Glutamatergic neuron (in vitro differentiated cells): Measurements from ENCODE around the gene EPS8. TPM values are rescaled to one million over a fixed set of nuclear protein-coding genes. Genes with fewer than 3 reads are reported as not detected.

Experiments
- DNase-seq: peaks from one replicate; pipeline ENCODE4 v3.0.0; 2022
- H3K27ac Mint-ChIP-seq: one replicate; pipeline ENCODE4 v1.8.0; 2020; ENCODE audit warnings: mild to moderate bottlenecking, mixed read lengths, inconsistent platforms; ENCODE audit not compliant: unreplicated experiment
- H3K27me3 Mint-ChIP-seq: one replicate; pipeline ENCODE4 v1.8.0; 2020; ENCODE audit warnings: mild to moderate bottlenecking, moderate library complexity, mixed read lengths, inconsistent platforms; ENCODE audit not compliant: unreplicated experiment
- H3K36me3 Mint-ChIP-seq: one replicate; pipeline ENCODE4 v1.8.0; 2020; ENCODE audit warnings: mild to moderate bottlenecking, mixed read lengths, inconsistent platforms; ENCODE audit not compliant: unreplicated experiment
- H3K4me1 Mint-ChIP-seq: one replicate; pipeline ENCODE4 v1.8.0; 2020; ENCODE audit warnings: mild to moderate bottlenecking, low read depth, mixed read lengths, inconsistent platforms; ENCODE audit not compliant: unreplicated experiment
- H3K4me3 Mint-ChIP-seq: one replicate; pipeline ENCODE4 v1.8.0; 2020; ENCODE audit warnings: mild to moderate bottlenecking, mixed read lengths, inconsistent platforms; ENCODE audit not compliant: unreplicated experiment
- H3K9me3 Mint-ChIP-seq: one replicate; pipeline ENCODE4 v1.8.0; 2020; ENCODE audit warnings: mild to moderate bottlenecking, moderate library complexity, mixed read lengths, inconsistent platforms; ENCODE audit not compliant: unreplicated experiment
- total RNA-seq: library from RNA; stranded (reverse); fragmentation: NEBNext Ultra II Directional; extraction: Animal tissue kit (Norgen Biotek cat#: 25700); gene quantifications from one replicate; pipeline ENCODE4 v1.2.1, GENCODE V29; 2021; ENCODE audit not compliant: unreplicated experiment
- TF ChIP-seq, protein P1 (sequence below): fragments of 200-600 bp; sonication (generic); IDR thresholded peaks from one replicate; pipeline ENCODE4 v1.5.0; 2021; ENCODE audit not compliant: partially characterized antibody, unreplicated experiment

The EPS8 gene
- total RNA-seq, 1 donor from 2014 or later = 4.3 TPM

DNA sequence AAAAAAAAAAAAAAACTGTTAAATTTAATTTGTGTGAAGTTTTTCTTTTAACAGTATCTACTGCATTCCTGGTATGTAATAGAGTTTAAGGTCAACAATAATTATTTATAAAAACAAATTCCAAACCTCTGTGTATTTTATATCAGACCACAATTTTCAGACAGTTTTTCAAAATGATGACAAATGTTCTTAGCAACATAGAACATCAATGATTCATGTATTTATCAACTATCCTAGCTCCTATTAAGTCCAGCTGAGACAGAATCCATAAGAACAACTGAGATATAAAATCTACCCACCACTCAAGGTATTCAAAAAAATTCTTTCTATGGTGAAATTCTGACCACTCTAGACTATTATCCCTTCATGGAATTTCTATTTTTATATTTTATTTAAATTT lies 144.5 kb downstream of the EPS8 start:
- H3K4me3 Mint-ChIP-seq = no peak overlapping the region
- no peak overlapping the region for H3K27ac Mint-ChIP-seq
- TF ChIP-seq, protein P1, sequence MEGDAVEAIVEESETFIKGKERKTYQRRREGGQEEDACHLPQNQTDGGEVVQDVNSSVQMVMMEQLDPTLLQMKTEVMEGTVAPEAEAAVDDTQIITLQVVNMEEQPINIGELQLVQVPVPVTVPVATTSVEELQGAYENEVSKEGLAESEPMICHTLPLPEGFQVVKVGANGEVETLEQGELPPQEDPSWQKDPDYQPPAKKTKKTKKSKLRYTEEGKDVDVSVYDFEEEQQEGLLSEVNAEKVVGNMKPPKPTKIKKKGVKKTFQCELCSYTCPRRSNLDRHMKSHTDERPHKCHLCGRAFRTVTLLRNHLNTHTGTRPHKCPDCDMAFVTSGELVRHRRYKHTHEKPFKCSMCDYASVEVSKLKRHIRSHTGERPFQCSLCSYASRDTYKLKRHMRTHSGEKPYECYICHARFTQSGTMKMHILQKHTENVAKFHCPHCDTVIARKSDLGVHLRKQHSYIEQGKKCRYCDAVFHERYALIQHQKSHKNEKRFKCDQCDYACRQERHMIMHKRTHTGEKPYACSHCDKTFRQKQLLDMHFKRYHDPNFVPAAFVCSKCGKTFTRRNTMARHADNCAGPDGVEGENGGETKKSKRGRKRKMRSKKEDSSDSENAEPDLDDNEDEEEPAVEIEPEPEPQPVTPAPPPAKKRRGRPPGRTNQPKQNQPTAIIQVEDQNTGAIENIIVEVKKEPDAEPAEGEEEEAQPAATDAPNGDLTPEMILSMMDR = no peak

DNA sequence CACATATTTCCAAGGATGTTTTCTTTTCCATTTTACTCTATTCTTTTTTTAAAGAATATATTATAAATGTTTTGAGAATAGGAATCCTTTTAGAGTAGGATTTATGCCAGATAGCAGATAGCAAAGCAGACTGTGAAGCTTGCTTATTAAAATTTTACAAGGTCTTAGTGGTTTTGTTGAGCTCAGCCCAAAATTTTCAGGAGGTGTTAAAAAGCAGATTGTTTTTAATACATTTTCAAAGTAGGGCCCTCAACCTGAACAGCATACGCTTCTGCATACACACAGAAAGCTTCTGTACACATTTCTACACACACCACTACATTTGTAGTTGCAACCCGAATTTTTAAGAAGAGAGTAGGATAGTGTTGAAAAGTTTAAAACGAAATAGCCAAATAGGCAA lies 151.0 kb downstream of the EPS8 start:
- H3K4me1 Mint-ChIP-seq = no peaks in the 10 kb centered on the region
- H3K27me3 Mint-ChIP-seq = no peaks in the 10 kb centered on the region
- no peak for DNase-seq
- H3K4me3 Mint-ChIP-seq = no peak overlapping the region
- TF ChIP-seq, protein P1 = no peak
- no peaks in the 10 kb centered on the region for H3K9me3 Mint-ChIP-seq
- H3K27ac Mint-ChIP-seq = no peak overlapping the region
- no peaks in the 10 kb centered on the region for H3K36me3 Mint-ChIP-seq

More for the DNA sequence above, 144.5 kb downstream of the EPS8 start:
- DNase-seq = no peak
- Mint-ChIP-seq H3K9me3 (no peaks in the 10 kb centered on the region), H3K36me3 (no peaks in the 10 kb centered on the region), H3K4me1 (no peaks in the 10 kb centered on the region), H3K27me3 (peaks cover 1% of the 10 kb centered on the region)

DNA sequence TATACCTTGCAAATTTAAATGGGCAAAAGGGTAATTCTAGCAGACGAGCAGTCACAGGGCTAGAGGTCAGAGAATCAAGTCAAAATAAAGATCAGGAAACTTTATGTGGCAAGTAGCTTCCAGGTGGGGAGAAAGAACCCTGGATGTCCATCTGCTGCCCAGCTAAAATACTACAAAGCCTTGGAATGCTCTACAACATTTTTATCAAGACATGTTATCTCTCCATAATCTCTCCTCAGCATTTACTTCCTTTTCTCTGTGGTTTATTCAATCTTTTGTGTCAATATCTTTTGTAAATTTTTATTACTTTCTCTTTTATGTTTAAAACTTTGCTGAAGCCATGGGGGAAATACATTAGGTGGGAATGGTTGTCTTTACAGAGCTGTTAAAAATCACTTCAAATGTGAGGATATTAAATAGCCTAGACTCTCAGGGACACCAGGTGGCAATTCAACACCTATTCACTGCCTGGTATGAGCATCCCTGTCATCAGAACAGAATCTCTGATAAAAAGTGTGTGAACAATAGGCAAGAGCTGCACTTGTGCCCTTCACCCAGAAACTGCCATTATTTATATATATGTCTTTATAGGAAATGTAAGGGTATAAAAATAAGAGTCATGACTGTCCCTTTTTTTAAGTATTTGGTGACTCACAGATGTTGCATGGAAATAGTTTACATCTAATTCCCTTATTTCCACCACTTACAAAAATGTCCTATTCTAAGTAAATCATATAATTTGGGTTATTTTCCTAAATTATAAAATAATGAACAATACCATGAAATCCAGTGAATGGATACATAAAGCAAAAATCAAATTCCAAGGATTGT lies 152.9 kb downstream of the EPS8 start:
- H3K27me3 Mint-ChIP-seq = no peaks in the 10 kb centered on the region
- no peak for DNase-seq
- no peaks in the 10 kb centered on the region for H3K9me3 Mint-ChIP-seq
- TF ChIP-seq, protein P1 = no peak
- no peaks in the 10 kb centered on the region for H3K4me1 Mint-ChIP-seq
- H3K27ac Mint-ChIP-seq = no peak overlapping the region
- H3K4me3 Mint-ChIP-seq = no peak overlapping the region
- no peaks in the 10 kb centered on the region for H3K36me3 Mint-ChIP-seq

DNA sequence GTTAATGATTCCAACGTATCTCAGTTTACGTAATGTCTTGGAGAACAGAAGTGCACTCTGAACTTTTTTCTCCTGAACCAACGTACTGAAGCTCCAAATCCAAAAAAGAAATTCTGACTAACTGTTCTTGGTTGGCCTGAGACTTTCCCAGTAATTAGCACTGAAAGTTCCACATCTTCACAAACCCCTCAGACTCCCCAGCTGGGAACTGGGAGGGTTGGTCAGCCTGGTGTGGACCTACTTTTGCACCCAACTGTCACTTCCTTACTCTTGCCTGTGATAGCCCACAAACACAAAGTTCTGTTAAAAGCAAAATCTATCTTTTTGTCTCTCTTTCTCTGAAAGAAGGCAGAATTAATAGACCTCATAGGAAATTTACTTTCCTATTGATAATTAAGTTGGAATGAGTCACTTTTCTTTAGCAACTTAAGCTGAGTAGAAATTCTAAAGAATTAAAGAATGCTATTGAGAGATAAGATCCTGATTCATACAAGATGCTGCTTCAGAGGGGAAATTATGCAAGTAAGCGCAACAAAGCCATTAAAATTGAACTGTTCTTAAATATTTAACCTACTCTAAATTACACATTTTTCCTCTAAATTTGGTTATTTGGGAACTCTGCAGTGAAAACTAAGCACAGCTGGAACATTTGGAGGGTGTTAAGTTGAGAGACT lies 155.0 kb downstream of the EPS8 start:
- TF ChIP-seq, protein P1 = no peak
- no peak overlapping the region for H3K4me3 Mint-ChIP-seq
- H3K27me3 Mint-ChIP-seq = no peaks in the 10 kb centered on the region
- no peaks in the 10 kb centered on the region for H3K4me1 Mint-ChIP-seq
- H3K36me3 Mint-ChIP-seq = no peaks in the 10 kb centered on the region
- H3K9me3 Mint-ChIP-seq = no peaks in the 10 kb centered on the region
- H3K27ac Mint-ChIP-seq = no peak overlapping the region
- no peak for DNase-seq

DNA sequence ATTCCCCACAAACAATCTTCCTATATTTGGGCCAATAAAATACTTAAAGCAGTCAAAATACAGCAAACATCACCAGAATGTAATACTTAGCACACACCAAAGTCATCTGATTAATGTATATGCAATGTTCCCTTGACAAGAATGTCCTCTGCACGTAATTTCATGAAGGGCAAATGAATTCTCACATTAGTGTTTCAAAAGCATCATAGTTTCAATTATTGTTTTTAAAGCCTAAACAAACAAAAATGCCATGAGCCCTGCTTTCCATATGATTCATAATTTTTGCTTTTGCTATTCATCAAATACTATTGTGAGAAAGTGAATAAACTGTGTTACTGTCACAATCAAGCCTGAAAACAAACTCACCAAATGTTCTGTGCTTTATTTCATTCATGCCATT lies 156.0 kb downstream of the EPS8 start:
- Mint-ChIP-seq H3K36me3 (no peaks in the 10 kb centered on the region), H3K4me3 (no peak overlapping the region), H3K4me1 (no peaks in the 10 kb centered on the region), H3K27ac (no peak overlapping the region), H3K27me3 (no peaks in the 10 kb centered on the region), H3K9me3 (no peaks in the 10 kb centered on the region)
- TF ChIP-seq, protein P1 = no peak
- DNase-seq = no peak
